GM12878 (cell line): Measurements from ENCODE around the gene RAB4B. TPM values are rescaled to one million over a fixed set of nuclear protein-coding genes. Genes with fewer than 3 reads are reported as not detected.

Experiments used
- ATAC-seq: fragments of 200-7000 bp; cut with Tn5 transposase; 3 replicates; pipeline ENCODE4 v1.9.1; 2020; ENCODE audit warnings: mild to moderate bottlenecking, moderate library complexity
- BruUV-seq: library from RNA; stranded (reverse); fragments of 400-500 nt; replicated peaks from 2 replicates; lab custom pipeline; 2021; lab: Mats Ljungman, UMichigan
- CTCF ChIA-PET: fragments of 300-600 bp; sonication (Branson Sonifier 250); formaldehyde crosslinking; extraction: SDS; loops from one replicate; lab custom pipeline; 2021; ENCODE audit warnings: inconsistent platforms; lab: Yijun Ruan, JAX
- POLR2A ChIA-PET: fragments of 350-600 bp; formaldehyde crosslinking; extraction: SDS; loops from one replicate; lab custom pipeline; 2021; ENCODE audit warnings: inconsistent platforms; lab: Charles Lee
- RAD21 ChIA-PET: fragments of 300-600 bp; sonication (Branson Sonifier 250); formaldehyde crosslinking; loops from one replicate; lab custom pipeline; 2023; ENCODE audit warnings: antibody characterized with exemption; ENCODE audit not compliant: unreplicated experiment; lab: Charles Lee
- SMC1A ChIA-PET: fragments of 300-600 bp; sonication (Branson Sonifier 250); formaldehyde crosslinking; loops from one replicate; lab custom pipeline; 2023; ENCODE audit not compliant: unreplicated experiment, uncharacterized antibody; lab: Charles Lee
- DNase-seq: peaks from one replicate; pipeline ENCODE4 v3.0.0-alpha.2; 2011; ENCODE audit warnings: low read depth, low spot score
- FAIRE-seq: peaks from 3 replicates; lab custom pipeline; 2011; peaks lifted over from hg19 to GRCh38; lab: Jason Lieb, UNC
- H2AFZ ChIP-seq: 2 replicates; pipeline ENCODE4 v1.6.0; 2011; ENCODE audit warnings: low read depth, low read length, control low read depth; ENCODE audit not compliant: control insufficient read depth
- H3K27ac ChIP-seq: 2 replicates; pipeline ENCODE4 v1.5.1; 2011; ENCODE audit warnings: control low read depth; ENCODE audit not compliant: control insufficient read depth, insufficient read depth
- H3K27me3 ChIP-seq, 2 experiments: replicated peaks in 1 of 2; 2 replicates each; pipeline versions ENCODE4 v1.6.0 to v1.6.1; 2011; ENCODE audit warnings: low read length in 1 of 2; ENCODE audit not compliant: control insufficient read depth in 2 of 2, insufficient read depth in 2 of 2
- H3K36me3 ChIP-seq, 2 experiments: 2 replicates each; pipeline ENCODE4 v1.5.1; 2011; ENCODE audit warnings: low read length in 1 of 2; ENCODE audit not compliant: control insufficient read depth in 2 of 2, insufficient read depth in 2 of 2
- H3K4me1 ChIP-seq: 2 replicates; pipeline ENCODE4 v1.6.1; 2011; ENCODE audit warnings: mild to moderate bottlenecking, low read length, moderate library complexity, mixed read lengths; ENCODE audit not compliant: control insufficient read depth, insufficient read depth
- H3K4me2 ChIP-seq: 2 replicates; pipeline ENCODE4 v1.6.0; 2011; ENCODE audit warnings: control low read depth; ENCODE audit not compliant: control insufficient read depth, insufficient read depth
- H3K4me3 ChIP-seq: fragments of 200-600 bp; sonication (generic); 2 replicates; pipeline ENCODE4 v1.5.1; 2016
- H3K79me2 ChIP-seq: 2 replicates; pipeline ENCODE4 v1.6.0; 2011; ENCODE audit warnings: low read length; ENCODE audit not compliant: control insufficient read depth, insufficient read depth
- H3K9ac ChIP-seq: 2 replicates; pipeline ENCODE4 v1.8.0; 2011; ENCODE audit warnings: low read length, control low read depth, mixed read lengths; ENCODE audit not compliant: control insufficient read depth, insufficient read depth
- H3K9me3 ChIP-seq: replicated peaks from 3 replicates; pipeline ENCODE4 v1.5.1; 2011; ENCODE audit warnings: mild to moderate bottlenecking, low read length; ENCODE audit not compliant: control insufficient read depth, insufficient read depth
- H4K20me1 ChIP-seq: 2 replicates; pipeline ENCODE4 v1.6.0; 2011; ENCODE audit not compliant: control insufficient read depth, insufficient read depth
- ATF2 ChIP-seq: IDR thresholded peaks from 2 replicates; pipeline ENCODE4 v1.6.1; 2012; ENCODE audit warnings: low read length, inconsistent platforms
- ATF7 ChIP-seq: fragments of 450-650 bp; IDR thresholded peaks from 2 replicates; pipeline ENCODE4 v1.6.1; 2016; ENCODE audit warnings: low read depth, mild to moderate bottlenecking
- CBFB ChIP-seq: IDR thresholded peaks from 2 replicates; pipeline ENCODE4 v1.6.1; 2016; ENCODE audit warnings: antibody characterized with exemption, low read depth
- FOXK2 ChIP-seq: fragments of 450-650 bp; IDR thresholded peaks from 2 replicates; pipeline ENCODE4 v1.6.1; 2017; ENCODE audit warnings: mild to moderate bottlenecking, moderate library complexity
- GABPA ChIP-seq: IDR thresholded peaks from 2 replicates; pipeline ENCODE4 v1.6.1; 2014; ENCODE audit warnings: antibody characterized with exemption, low read depth, mild to moderate bottlenecking, inconsistent platforms
- HCFC1 ChIP-seq: fragments of 150-350 bp; IDR thresholded peaks from 2 replicates; pipeline ENCODE4 v1.6.1; 2014; ENCODE audit warnings: low read length
- HDAC2 ChIP-seq: fragments of 200-600 bp; sonication (generic); IDR thresholded peaks from 2 replicates; pipeline ENCODE4 v1.6.1; 2017
- JUND ChIP-seq: IDR thresholded peaks from 2 replicates; pipeline ENCODE4 v1.6.1; 2012; ENCODE audit warnings: low read depth, mild to moderate bottlenecking, low read length, improper control_type of control experiment, moderate library complexity
- RELA ChIP-seq: fragments of 450-650 bp; IDR thresholded peaks from 2 replicates; pipeline ENCODE4 v1.8.0; 2014; ENCODE audit warnings: borderline replicate concordance; ENCODE audit not compliant: partially characterized antibody
- SREBF1 ChIP-seq: IDR thresholded peaks from 2 replicates; pipeline ENCODE4 v1.6.1; 2012; ENCODE audit warnings: mild to moderate bottlenecking, low read length
- SREBF2 ChIP-seq: IDR thresholded peaks from 2 replicates; pipeline ENCODE4 v1.6.1; 2012; ENCODE audit warnings: mild to moderate bottlenecking, low read length
- ZBTB33 ChIP-seq: fragments of 450-650 bp; IDR thresholded peaks from 2 replicates; pipeline ENCODE4 v1.6.1; 2017; ENCODE audit warnings: mild to moderate bottlenecking
- ZNF592 ChIP-seq: fragments of 450-650 bp; IDR thresholded peaks from 2 replicates; pipeline ENCODE4 v1.6.1; 2017; ENCODE audit warnings: mild to moderate bottlenecking, moderate library complexity
- WGBS: methylation state at CpG from one replicate; pipeline ENCODE4 v1.1.6; 2016; ENCODE audit warnings: low lambda C conversion rate; ENCODE audit not compliant: insufficient replicate concordance, insufficient coverage; ENCODE audit errors: missing lambda C conversion rate; 5-methylcytosine and 5-hydroxymethylcytosine counted together
- in situ Hi-C: fragments of 300-500 bp; cut with MboI; formaldehyde crosslinking; loops from 9 replicates; pipeline ENCODE4 v1.14.3; 2018; ENCODE audit warnings: mixed read lengths
- intact Hi-C: fragments of 100-400 bp; cut with micrococcal nuclease; formaldehyde crosslinking; loops from one replicate; pipeline ENCODE4 v1.14.2; 2022; ENCODE audit not compliant: unreplicated experiment
- polyA plus RNA-seq, 11 experiments: library from polyadenylated mRNA; depleted of rRNA in 4 of 11; unstranded in 6 of 11; stranded (reverse) in 5 of 11; fragments of >200 nt; fragmentation: Nextera tagmentation in 4 of 11; fragmentation: Illumina TruSeq in 1 of 11; extraction: Ambion mirVana in 4 of 11; extraction: Trizol in 1 of 11; gene quantifications; 1 replicate in 1 of 11; 2 replicates in 10 of 11; pipeline versions ENCODE4 v1.2.1 to v1.2.3, GENCODE V29; 2011 to 2016; ENCODE audit warnings: inconsistent platforms in 2 of 11, missing spikeins in 2 of 11, low read depth in 1 of 11
- total RNA-seq, 4 experiments: library from RNA; depleted of rRNA in 3 of 4; stranded (reverse); fragments of >200 nt in 3 of 4; fragmentation: Illumina TruSeq in 1 of 4; extraction: Trizol in 1 of 4; gene quantifications; 2 replicates each; pipeline versions ENCODE4 v1.2.1 to v1.2.3, GENCODE V29; 2013 to 2021
- TF ChIP-seq, protein P1 (sequence below): IDR thresholded peaks from 2 replicates; pipeline ENCODE4 v1.6.1; 2012; ENCODE audit warnings: low read depth, low read length, improper control_type of control experiment
- TF ChIP-seq, protein P2 (sequence below): IDR thresholded peaks from 2 replicates; pipeline ENCODE4 v1.6.1; 2012; ENCODE audit warnings: low read depth, low read length, improper control_type of control experiment

RAB4B gene
- total and polyA plus RNA-seq, 10 of the 15 experiments (the other 5 are each of a cell fraction or from before 2014, with no cell fraction given) = 0.60 to 51.5 (median 27.7) TPM

DNA sequence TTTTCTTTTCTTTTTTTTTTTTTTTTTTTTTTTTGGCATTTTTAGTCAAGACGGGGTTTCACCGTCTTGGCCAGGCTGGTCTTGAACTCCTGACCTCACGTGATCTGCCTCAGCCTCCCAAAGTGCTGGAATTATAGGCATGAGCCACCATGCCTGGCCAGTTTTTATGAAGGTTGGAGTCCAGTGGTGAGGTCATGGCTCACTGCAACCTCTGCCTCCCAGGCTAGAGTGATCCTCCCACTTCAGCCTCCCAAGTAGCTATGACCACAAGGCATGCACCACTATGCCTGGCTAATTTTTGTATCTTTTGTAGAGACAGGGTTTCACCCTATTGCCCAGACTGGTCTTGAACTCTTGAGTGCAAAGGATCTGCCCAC is 22.8 kb upstream of the RAB4B start (continued):
- TF ChIP-seq ZBTB33 (no peak), GABPA (no peak), HCFC1 (no peak), SREBF1 (no peak), ATF2 (no peak), JUND (no peak)

GRCh38 chr19:40755791-40756190 is 22.3 kb upstream of the RAB4B start:
- BruUV-seq = no TSS peak
- H3K9ac ChIP-seq = 0 out of 2 replicates have a peak overlapping the region, but pooled peaks have one; percentile 35
- no peak for ATAC-seq
- intact Hi-C loops = loop anchor here (1.0 kb wide), 1 partner anchor 22 kb away; no protein-coding TSS in a partner anchor
- H3K4me1 ChIP-seq = peaks cover 19% of the 10 kb centered on the region
- peaks cover 71% of the 10 kb centered on the region for H3K79me2 ChIP-seq
- no peaks in the 10 kb centered on the region for H3K27me3 ChIP-seq
- no peak overlapping the region for H2AFZ ChIP-seq
- RAD21 ChIA-PET = interaction anchor here (2.0 to 16.3 kb wide), 4 partner anchors 20 to 93 kb away, joined by 6 to 291 read pairs (median 9); partner anchors contain the start of genes EGLN2, MIA and RAB4B
- H3K4me3 ChIP-seq = peak overlapping the region; percentile 79
- H4K20me1 ChIP-seq = peaks cover 14% of the 10 kb centered on the region
- H3K9me3 ChIP-seq = no peaks in the 10 kb centered on the region
- 92% methylated on average over 8 of the region's 8 CpGs for WGBS
- no peak for FAIRE-seq
- H3K4me2 ChIP-seq = peak overlapping the region; percentile 95
- POLR2A ChIA-PET = interaction anchor here (0.6 to 9.5 kb wide), 8 partner anchors 21 to 706 kb away, joined by 3 to 331 read pairs (median 4); partner anchors contain the start of genes COQ8B, EGLN2, ITPKC and MIA
- peaks cover 18 to 38% of the 10 kb centered on the region in 2 experiments for H3K36me3 ChIP-seq
- DNase-seq = no peak
- SMC1A ChIA-PET = interaction anchor here (1.0 to 13.2 kb wide), 6 partner anchors 11 to 64 kb away, joined by 3 to 256 read pairs (median 3); partner anchors contain the start of genes COQ8B, ITPKC, MIA and RAB4B
- in situ Hi-C loops = no loop called here
- peak overlapping the region; percentile 71 for H3K27ac ChIP-seq
- CTCF ChIA-PET = interaction anchor here (1.0 to 9.0 kb wide), 7 partner anchors 17 to 94 kb away, joined by 3 to 72 read pairs (median 3); partner anchors contain the start of gene RAB4B
- TF ChIP-seq ZNF592 (no peak), CBFB (no peak), SREBF2 (no peak), FOXK2 (no peak), HDAC2 (no peak), RELA (no peak), ATF7 (no peak)
- TF ChIP-seq, protein P1, sequence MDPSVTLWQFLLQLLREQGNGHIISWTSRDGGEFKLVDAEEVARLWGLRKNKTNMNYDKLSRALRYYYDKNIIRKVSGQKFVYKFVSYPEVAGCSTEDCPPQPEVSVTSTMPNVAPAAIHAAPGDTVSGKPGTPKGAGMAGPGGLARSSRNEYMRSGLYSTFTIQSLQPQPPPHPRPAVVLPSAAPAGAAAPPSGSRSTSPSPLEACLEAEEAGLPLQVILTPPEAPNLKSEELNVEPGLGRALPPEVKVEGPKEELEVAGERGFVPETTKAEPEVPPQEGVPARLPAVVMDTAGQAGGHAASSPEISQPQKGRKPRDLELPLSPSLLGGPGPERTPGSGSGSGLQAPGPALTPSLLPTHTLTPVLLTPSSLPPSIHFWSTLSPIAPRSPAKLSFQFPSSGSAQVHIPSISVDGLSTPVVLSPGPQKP = no peak
- TF ChIP-seq, protein P2, sequence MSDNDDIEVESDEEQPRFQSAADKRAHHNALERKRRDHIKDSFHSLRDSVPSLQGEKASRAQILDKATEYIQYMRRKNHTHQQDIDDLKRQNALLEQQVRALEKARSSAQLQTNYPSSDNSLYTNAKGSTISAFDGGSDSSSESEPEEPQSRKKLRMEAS = no peak
